Smooth muscle cell of the brain vasculature (primary cell): Measurements from ENCODE around the gene VSX1.

Experiments
- DNase-seq: peaks from one replicate; pipeline ENCODE4 v3.0.0-alpha.2; 2012; ENCODE audit warnings: low read depth, low spot score

VSX1 gene

DNA sequence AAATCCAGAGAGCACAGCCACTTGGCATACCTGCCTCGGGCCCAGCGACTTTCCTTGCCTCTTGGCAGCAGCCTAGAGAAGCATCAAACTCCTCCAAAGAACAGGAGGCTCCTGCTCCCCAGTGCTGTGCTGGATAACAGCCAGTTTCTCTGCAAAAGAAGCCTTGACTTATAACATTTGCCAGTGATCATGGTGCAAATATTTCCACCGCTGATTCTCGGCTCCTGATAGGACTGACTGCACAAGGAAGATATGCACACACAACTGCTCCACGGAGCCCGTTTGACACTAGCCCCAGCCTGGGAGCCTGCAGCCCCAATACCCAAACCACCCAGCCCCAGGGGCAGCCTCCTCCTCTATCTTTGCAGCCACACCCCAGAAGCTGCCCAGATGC lies 41.5 kb downstream of the VSX1 start:
- no peak for DNase-seq

DNA sequence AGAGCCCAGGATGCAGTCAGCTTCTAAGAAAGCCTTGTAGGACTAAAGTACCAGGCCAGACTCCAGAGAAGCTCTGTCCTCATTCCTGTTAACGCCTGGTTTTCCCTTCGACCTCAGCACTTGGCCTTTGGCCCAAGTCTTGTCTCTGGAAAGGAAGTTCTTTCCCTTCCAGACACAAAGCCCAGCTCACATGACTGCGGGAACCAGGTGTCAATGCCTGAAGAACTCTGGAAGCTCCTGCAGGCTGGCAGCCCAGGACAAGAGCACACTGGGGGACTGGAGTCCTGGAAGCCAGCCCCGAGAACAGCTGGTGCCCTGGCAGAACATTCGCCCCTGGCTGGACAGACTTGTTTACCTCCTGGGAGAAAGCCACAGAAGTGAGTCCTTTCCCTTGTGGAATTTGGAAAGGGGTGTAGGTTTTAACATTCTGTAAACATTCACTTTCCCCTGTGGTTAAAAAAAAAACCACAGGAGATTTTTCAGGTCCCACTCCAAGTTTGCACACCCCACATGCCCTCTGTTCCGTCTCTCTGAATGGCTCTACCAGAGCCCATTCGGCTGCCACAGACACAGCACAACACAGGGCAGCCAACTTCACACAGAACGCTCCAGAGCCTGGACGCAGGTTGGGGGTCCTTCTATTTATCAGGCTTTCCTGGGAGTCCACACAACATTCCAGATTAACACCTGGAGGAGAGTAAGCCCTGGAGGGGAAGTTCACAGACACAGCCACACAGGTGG lies 42.1 kb downstream of the VSX1 start:
- DNase-seq, result no peak

DNA sequence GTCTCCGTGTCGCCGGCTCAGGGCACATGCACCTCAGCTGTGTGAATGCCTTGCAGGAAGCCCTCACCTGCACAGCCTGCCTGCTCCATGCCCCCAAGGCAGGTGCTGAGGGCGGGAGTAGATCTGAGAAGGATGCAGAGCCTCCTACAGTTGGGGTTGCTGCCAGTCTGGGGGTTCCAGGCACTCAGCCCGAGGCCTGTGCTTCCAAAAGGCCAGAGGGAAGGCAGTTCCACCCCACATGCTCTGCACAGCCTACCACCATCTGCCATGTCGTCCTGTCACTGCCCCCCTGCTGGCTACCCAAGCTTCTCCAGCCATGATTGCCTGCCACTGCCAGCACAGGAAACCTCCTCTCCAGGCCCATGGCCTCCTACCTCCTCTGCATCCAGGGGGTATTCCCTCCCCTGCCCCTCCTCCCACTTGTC lies 43.3 kb downstream of the VSX1 start:
- no peak for DNase-seq

DNA sequence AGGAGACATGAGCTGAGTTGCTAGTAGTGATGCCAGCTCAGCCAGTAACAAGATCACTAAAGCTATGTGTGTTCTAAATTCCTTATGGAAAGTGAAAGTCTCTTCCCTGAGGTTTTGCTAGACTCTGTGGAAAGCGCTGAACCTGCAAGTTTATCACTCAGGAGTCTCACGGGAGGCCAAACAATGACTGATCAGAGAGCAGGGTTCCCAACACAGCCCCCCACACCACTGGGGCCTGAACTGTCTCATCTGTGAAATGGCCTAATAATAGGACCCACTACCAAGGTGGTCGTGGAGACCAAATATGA lies 43.9 kb downstream of the VSX1 start:
- no peak for DNase-seq

DNA sequence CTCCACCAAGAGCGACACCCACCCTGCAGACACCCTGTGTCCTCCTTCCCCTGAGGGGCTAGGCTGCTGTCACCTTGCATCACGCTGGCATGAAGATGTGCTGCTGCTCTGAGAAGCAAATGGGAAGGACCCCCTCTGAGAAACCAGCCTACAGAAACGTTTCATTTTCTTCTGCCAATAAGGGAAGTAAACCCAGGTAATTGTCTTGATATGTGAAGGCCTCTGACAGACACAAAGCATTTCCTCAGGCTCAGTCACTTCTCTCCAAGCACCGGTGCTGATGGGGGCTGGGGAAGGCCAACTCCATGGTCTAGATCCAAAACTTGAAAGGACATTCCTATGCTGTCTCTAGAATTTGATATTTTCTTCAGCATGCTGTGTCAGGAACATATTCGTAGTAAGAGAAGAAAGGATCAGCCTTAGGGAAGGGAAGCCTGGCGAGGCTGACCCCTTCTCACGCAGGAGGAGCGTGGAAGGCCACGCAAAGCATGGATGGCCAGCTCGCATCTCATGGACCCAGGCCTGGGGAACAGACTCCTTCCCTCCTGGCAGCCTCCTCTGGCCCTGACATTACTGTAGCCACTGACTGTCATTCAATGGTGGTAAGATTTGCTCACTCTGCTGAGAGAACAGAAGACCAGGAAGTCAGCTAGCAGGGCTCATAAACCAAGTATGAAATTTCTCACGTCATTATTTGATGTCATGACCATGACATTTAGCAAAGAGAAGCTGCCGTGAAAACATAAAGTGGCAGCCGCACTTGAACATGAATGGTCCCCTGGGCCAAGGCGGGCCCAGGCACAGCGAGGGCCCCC lies 44.4 kb downstream of the VSX1 start:
- DNase-seq, result no peak

DNA sequence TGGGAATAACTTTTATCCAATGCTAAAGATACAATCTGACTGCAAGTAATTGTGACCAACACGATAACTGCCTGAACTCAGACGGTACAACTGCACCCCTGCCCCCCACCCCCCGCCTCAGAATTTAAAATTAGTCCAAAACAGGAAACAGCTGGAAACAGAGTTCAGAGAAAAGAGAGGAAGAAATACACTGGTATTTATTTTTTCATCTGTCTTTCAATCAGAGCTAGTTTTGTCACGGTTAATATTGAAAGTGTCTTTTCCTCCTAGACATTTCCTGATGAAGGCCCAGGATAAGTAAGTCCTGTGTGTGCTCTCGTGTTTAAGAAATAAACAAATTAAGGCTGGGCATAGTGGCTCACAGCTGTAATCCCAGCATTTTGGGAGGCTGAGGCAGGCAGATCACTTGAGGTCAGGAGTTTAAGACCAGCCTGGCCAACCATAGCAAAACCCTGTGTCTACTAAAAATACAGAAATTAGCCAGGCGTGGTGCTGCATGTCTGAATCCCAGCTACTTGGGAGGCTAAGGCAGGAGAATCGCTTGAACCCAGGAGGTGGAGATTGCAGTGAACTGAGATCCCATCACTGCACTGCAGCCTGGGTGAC lies 45.5 kb downstream of the VSX1 start:
- DNase-seq, result no peak

DNA sequence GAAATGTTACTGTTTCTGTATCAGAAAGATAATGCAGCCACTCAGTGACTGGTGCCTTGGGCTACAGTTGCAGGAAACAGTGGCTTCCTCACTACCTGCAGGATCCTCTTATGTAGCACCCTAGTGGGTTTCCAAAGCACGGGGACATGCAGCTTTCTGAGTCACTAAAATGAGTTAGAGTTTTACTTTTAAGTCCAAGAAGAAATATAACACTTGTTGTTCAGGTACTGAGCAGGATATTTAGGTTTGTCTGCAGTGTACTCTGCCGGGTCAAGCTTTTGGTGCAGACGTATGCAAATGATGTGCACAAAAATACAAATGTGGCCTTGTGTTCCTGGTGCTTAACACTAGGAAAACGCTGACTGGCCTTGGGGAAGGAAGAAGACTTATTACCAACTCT lies 46.0 kb downstream of the VSX1 start:
- DNase-seq, result no peak

DNA sequence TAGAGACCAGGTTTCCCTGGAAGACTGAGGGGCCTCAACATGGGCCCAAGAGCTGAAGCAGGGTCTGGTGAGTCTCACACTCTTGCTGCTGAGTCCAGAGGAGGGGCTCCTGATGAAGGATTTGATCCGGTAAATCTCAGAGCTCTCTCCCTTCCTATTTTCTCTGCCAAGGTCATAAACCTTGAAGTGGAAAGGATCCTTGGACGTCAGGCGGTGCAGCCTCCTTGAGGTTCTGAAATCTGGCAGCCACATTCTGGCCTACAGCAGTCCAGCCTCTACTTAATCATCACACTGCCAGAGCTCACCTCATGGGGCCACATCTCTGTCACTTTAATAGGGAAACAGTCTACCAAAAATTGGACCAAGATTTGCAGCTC lies 48.0 kb downstream of the VSX1 start:
- DNase-seq, result no peak

DNA sequence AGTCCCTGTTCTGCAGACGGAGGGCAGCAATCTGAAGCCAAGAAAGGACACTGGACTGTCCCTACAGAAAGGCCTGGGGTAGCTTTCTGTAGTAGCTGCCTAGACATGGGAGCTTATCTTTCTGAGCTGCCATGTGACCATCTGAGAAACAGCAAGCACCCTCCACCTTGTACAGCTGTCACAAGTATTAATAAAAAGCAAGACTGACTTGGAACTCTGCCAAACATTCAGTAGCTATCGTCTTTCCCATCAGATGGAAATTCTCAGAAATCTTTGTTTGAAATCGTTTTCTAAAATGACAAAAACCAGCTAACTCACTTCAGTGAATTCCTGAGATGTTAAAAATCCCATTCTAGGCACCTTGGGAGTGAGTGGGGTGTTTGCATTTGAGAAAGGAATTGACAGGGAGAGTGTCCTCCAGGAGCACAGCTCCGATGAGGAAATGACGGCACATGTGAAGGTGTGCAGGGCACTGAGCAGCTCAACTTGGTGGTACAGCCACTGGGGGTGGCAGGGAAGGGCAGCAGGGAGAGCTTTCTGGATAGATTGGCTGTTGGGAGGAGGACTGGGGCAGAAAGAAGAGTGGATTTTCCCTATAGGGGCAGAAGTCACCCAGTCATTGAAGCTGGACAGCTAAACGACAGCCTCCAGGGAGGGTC lies 48.5 kb downstream of the VSX1 start:
- no peak for DNase-seq

DNA sequence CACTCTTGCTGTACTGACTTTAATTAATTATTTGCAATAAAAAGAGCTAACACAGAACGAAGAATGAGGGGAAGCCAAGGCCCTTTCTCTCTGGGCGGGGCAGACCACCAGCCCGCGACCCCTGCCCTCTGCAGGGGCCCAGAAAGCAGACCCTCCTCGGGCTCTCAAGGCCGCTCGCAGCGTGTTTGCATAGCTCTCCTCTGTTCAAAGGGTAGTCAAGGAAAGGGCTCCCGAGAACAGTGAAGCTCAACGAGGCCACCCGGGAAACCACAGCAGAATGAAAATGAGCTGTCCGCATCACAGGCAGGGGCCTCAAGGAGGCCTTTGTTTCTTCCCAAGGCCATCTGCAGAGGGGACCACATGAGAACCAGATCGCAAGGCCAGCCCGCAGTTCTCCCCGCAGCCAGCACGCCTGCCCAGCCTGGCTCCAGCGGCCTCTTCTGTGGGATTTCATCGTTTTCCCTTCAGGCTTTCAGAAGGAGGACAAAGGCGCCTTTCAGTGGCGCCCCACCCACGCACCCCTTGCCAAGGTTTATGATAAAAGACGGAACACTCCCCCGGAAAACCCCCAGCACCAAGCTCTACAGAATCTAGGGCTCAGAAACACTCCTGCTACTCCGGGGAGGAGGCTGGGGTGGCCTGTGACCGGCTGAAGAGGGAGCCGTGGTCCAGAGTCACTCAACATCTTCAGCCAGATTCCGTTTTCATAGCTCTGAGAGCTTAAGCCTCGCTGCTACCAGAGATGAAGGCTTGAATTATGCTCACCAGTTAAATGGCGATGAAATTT lies 49.3 kb downstream of the VSX1 start:
- no peak for DNase-seq

DNA sequence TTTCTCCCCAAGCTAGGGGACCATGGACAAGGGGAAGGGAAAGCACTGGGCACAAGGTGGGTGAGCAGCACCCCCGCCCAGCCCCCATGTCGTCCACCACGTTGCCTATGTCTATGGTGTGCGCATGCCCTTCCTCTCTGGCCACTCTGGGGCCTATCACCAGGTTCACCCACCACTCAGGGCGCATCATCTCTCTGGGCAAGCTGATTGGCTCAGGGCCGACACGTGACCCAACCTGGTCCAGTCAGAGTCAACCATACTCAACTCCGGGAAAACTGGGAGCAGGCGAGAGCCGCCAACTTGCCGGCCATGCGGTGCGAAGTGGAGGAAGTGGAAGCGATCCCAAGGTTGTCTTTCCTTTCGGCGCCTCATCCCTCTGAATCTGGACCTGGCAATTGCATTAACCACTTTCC lies 49.9 kb downstream of the VSX1 start:
- no peak for DNase-seq

DNA sequence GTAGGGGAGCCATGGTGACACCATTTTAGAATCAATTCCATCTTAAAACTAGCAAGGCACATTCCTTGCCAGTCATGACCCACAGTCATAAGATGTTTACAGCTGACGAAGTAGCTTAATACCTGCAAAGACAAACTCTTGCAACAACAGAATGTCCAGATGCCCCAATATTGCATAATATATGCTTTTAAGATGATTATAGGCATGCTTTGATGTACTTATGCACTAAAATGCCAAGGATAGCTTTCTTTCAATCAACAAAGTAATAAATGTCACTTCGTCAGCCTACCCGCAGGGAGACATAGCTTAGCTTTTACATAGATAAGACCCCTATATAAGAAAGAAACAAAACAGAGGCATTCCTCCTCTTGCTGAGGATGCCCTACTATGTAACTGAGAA lies 50.7 kb downstream of the VSX1 start:
- DNase-seq, result no peak

DNA sequence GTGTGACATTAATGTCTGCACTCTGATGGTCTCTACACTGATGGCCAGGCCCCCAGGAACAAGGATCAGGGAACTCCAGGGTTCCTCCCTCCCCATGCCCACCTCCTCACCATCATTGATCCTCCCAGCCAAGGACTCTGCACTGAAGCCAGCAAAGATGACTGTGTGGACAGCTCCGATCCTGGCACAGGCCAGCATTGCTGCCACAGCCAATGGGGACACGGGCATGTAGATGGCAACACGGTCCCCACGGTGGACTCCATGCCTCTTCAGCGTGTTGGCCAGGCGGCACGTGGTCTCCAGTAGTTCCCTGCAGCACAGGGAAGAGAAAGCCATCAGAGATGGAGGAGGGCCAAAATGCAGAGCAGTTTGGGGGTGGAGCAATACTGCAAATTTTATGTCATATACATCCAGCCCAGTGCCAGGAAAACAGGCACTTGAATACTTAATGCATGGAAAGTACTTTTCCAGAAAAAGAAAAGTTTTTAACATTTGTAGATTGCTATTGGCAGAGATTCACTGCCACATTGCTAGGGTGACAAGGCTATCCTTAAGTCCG lies 51.2 kb downstream of the VSX1 start:
- DNase-seq, result no peak

DNA sequence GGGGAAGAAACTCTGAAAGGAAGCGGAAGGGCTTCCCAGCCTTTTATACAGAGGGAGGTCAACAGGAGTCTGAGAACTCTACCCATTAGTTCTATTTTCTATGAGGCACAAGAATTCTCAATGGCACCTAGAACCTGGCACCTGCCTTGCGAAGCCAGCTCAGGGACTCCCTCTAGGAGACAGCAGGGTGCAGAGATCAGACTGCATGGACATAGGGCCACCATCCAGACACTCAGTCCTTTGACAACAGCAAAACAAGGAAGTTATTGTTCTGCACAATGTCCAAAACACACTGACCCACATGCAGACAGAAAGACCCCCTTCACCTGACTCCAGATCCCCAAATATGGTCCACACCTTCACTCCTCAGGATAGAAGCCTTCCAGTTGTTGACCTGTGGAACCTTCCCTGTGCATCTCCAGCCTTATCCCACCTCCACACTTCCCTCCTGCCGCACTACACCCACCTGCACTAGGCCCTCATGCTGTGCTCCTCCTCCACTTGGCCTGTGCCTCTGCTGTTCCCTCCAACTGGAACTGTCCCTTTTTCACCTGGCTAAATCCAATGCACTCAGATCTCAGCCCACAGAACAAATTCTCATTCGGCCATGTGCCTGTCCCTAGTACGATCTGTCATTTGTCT lies 51.8 kb downstream of the VSX1 start:
- DNase-seq, result no peak

DNA sequence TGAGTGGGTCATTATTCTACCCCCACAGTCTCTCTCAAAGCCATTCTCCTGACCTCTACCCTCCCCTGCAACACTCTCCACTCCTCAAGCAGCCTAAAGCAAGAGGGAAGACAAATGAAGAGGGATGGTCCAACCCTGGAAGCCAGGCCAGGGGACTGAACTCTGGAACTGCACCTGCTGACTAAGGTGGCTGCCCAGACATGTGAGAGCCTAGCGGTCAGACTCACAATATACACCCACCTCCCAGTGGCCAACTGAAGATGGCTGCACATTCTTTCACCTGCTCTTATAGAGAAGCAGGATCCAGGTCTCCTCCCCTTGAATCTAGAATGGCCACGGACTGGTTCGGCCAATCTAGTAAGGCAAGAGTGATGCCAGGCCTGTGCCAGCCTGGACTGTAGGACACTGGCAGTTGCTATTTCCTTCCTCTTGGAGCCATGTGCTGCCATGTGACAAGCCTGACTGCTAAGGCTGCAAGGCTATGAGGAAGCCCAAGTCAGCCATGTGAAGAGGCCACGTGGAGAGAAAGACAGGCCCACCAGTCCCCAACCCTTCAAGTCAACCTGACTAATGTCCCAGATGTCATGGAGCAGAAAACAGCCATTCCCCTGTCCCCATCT lies 55.8 kb downstream of the VSX1 start:
- no peak for DNase-seq
